Neural progenitor cell (in vitro differentiated cells): Measurements from ENCODE around the gene KIRREL3. TPM values are rescaled to one million over a fixed set of nuclear protein-coding genes. Genes with fewer than 3 reads are reported as not detected.

Experiments used
- DNase-seq: peaks from one replicate; pipeline ENCODE4 v3.0.0-alpha.2; 2016; ENCODE audit warnings: low spot score
- H2AFZ ChIP-seq: fragments of 200-600 bp; sonication (generic); replicated peaks from 2 replicates; pipeline ENCODE4 v1.6.1; 2016; ENCODE audit warnings: antibody characterized with exemption
- H3F3A ChIP-seq: fragments of 200-600 bp; sonication (generic); 2 replicates; pipeline ENCODE4 v1.6.1; 2016; ENCODE audit warnings: antibody characterized with exemption, low read depth
- H3K27ac ChIP-seq: fragments of 200-600 bp; sonication (generic); 2 replicates; pipeline ENCODE4 v1.5.1; 2016; ENCODE audit warnings: mild to moderate bottlenecking
- H3K27me3 ChIP-seq: fragments of 200-600 bp; sonication (generic); 2 replicates; pipeline ENCODE4 v1.6.1; 2016; ENCODE audit warnings: mild to moderate bottlenecking, moderate library complexity
- H3K36me3 ChIP-seq: fragments of 200-600 bp; sonication (generic); 2 replicates; pipeline ENCODE4 v1.5.1; 2016
- H3K4me1 ChIP-seq: fragments of 200-600 bp; sonication (generic); 2 replicates; pipeline ENCODE4 v1.6.1; 2016; ENCODE audit warnings: mixed run types
- H3K4me2 ChIP-seq: fragments of 200-600 bp; sonication (generic); 2 replicates; pipeline ENCODE4 v1.6.1; 2016
- H3K4me3 ChIP-seq: fragments of 200-600 bp; sonication (generic); 2 replicates; pipeline ENCODE4 v1.5.1; 2016
- H3K79me2 ChIP-seq: fragments of 200-600 bp; sonication (generic); 2 replicates; pipeline ENCODE4 v1.6.1; 2016; ENCODE audit warnings: low read depth
- H3K9ac ChIP-seq: fragments of 200-600 bp; sonication (generic); 2 replicates; pipeline ENCODE4 v1.6.1; 2016
- H3K9me3 ChIP-seq: fragments of 200-600 bp; sonication (generic); 2 replicates; pipeline ENCODE4 v1.5.1; 2016; ENCODE audit warnings: low read depth
- H4K20me1 ChIP-seq: fragments of 200-600 bp; sonication (generic); 2 replicates; pipeline ENCODE4 v1.6.1; 2016; ENCODE audit warnings: low read depth
- H3K27ac Mint-ChIP-seq: 3 replicates; pipeline ENCODE4 v1.8.0; 2021; ENCODE audit warnings: mixed read lengths
- H3K27me3 Mint-ChIP-seq: 2 replicates; pipeline ENCODE4 v1.8.0; 2022; ENCODE audit warnings: low read depth, mild to moderate bottlenecking, inconsistent platforms, moderate library complexity, mixed read lengths; ENCODE audit not compliant: insufficient read depth
- H3K36me3 Mint-ChIP-seq: 3 replicates; pipeline ENCODE4 v1.8.0; 2021; ENCODE audit warnings: mixed read lengths
- H3K4me1 Mint-ChIP-seq: 3 replicates; pipeline ENCODE4 v1.8.0; 2021; ENCODE audit warnings: mixed read lengths
- H3K4me3 Mint-ChIP-seq: 3 replicates; pipeline ENCODE4 v1.8.0; 2021; ENCODE audit warnings: mild to moderate bottlenecking, moderate library complexity, mixed read lengths
- H3K9me3 Mint-ChIP-seq: 3 replicates; pipeline ENCODE4 v1.8.0; 2020; ENCODE audit warnings: mixed read lengths
- CTCF ChIP-seq: fragments of 200-600 bp; sonication (generic); IDR thresholded peaks from 2 replicates; pipeline ENCODE4 v1.5.1; 2017; ENCODE audit warnings: antibody characterized with exemption, mild to moderate bottlenecking
- EZH2 ChIP-seq: fragments of 200-600 bp; sonication (generic); IDR thresholded peaks from 2 replicates; pipeline ENCODE4 v1.6.1; 2017; ENCODE audit warnings: antibody characterized with exemption, mild to moderate bottlenecking, moderate library complexity
- EZH2phosphoT487 ChIP-seq: fragments of 200-600 bp; sonication (generic); IDR thresholded peaks from 2 replicates; pipeline ENCODE4 v1.6.1; 2017; ENCODE audit warnings: antibody characterized with exemption
- total RNA-seq: library from RNA; depleted of rRNA; stranded (reverse); fragments of >200 nt; gene quantifications from 2 replicates; pipeline ENCODE4 v1.2.3, GENCODE V29; 2015; ENCODE audit warnings: low replicate concordance

Gene KIRREL3
- total RNA-seq, 1 donor from 2014 or later = 1.1 TPM

GRCh38 chr11:126772267-126772666 lies 228.3 kb downstream of the KIRREL3 start:
- H3K4me3 ChIP-seq = no peak overlapping the region
- Mint-ChIP-seq H3K4me3 (no peak overlapping the region), H3K36me3 (no peaks in the 10 kb centered on the region), H3K27ac (no peak overlapping the region), H3K9me3 (no peaks in the 10 kb centered on the region), H3K27me3 (no peaks in the 10 kb centered on the region), H3K4me1 (peaks cover 19% of the 10 kb centered on the region)
- no peaks in the 10 kb centered on the region for H4K20me1 ChIP-seq
- H3K9me3 ChIP-seq = no peaks in the 10 kb centered on the region
- H3K4me1 ChIP-seq = no peaks in the 10 kb centered on the region
- H3K9ac ChIP-seq = no peak overlapping the region
- H2AFZ ChIP-seq = no peak overlapping the region
- DNase-seq = no peak
- no peaks in the 10 kb centered on the region for H3K36me3 ChIP-seq
- no peaks in the 10 kb centered on the region for H3F3A ChIP-seq
- no peak overlapping the region for H3K4me2 ChIP-seq
- H3K27me3 ChIP-seq = no peaks in the 10 kb centered on the region
- TF ChIP-seq EZH2phosphoT487 (no peak), CTCF (no peak), EZH2 (no peak)
- H3K27ac ChIP-seq = no peak overlapping the region
- H3K79me2 ChIP-seq = no peaks in the 10 kb centered on the region

DNA sequence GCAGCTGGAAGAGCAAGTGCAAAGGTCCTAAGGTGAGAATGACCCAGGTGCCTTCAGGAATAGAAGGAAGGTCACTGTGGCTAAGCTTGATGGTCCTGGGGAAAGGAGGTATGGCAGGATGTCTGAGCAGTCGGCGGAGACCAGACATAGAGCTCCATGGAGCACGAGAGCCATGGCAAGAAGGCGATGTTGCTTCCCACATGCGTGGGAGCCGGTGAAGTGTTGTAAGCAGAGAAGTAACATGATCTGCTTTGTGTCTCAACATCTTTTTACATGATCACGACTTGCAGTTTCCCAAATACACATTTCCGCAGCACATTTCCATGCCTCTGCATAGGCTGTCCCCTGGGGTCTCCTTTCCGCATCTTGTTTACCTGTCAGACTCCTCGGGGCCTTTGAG lies 231.9 kb downstream of the KIRREL3 start:
- Histone ChIP-seq H3K27ac (no peak overlapping the region), H3K79me2 (no peaks in the 10 kb centered on the region), H3F3A (no peaks in the 10 kb centered on the region), H3K9me3 (no peaks in the 10 kb centered on the region), H3K4me1 (no peaks in the 10 kb centered on the region), H3K36me3 (no peaks in the 10 kb centered on the region), H3K27me3 (no peaks in the 10 kb centered on the region), H3K4me2 (no peak overlapping the region), H3K9ac (no peak overlapping the region), H2AFZ (no peak overlapping the region), H4K20me1 (no peaks in the 10 kb centered on the region), H3K4me3 (no peak overlapping the region)
- H3K4me1 Mint-ChIP-seq = peaks cover under 1% of the 10 kb centered on the region
- no peak for TF ChIP-seq EZH2phosphoT487
- TF ChIP-seq CTCF = no peak
- TF ChIP-seq EZH2 = no peak
- H3K36me3 Mint-ChIP-seq = no peaks in the 10 kb centered on the region
- H3K4me3 Mint-ChIP-seq = no peak overlapping the region
- no peaks in the 10 kb centered on the region for H3K9me3 Mint-ChIP-seq
- H3K27me3 Mint-ChIP-seq = peaks cover 2% of the 10 kb centered on the region
- no peak overlapping the region for H3K27ac Mint-ChIP-seq
- DNase-seq = no peak

GRCh38 chr11:126766440-126766839 lies 234.1 kb downstream of the KIRREL3 start:
- no peak overlapping the region for H3K4me2 ChIP-seq
- no peaks in the 10 kb centered on the region for H3K9me3 ChIP-seq
- no peaks in the 10 kb centered on the region for H3K79me2 ChIP-seq
- H2AFZ ChIP-seq = no peak overlapping the region
- no peaks in the 10 kb centered on the region for H3K27me3 ChIP-seq
- no peaks in the 10 kb centered on the region for H3F3A ChIP-seq
- H3K4me3 ChIP-seq = no peak overlapping the region
- no peak overlapping the region for H3K4me3 Mint-ChIP-seq
- H3K4me1 ChIP-seq = no peaks in the 10 kb centered on the region
- H3K27me3 Mint-ChIP-seq = peaks cover 2% of the 10 kb centered on the region
- no peaks in the 10 kb centered on the region for H3K4me1 Mint-ChIP-seq
- no peaks in the 10 kb centered on the region for H4K20me1 ChIP-seq
- no peak overlapping the region for H3K27ac Mint-ChIP-seq
- H3K36me3 ChIP-seq = no peaks in the 10 kb centered on the region
- no peak overlapping the region for H3K9ac ChIP-seq
- TF ChIP-seq CTCF = no peak
- no peak for TF ChIP-seq EZH2
- no peak for TF ChIP-seq EZH2phosphoT487
- H3K9me3 Mint-ChIP-seq = no peaks in the 10 kb centered on the region
- H3K27ac ChIP-seq = no peak overlapping the region
- no peaks in the 10 kb centered on the region for H3K36me3 Mint-ChIP-seq
- DNase-seq = no peak
